H1 (cell line): Measurements from ENCODE around the gene CLDND1. TPM values are rescaled to one million over a fixed set of nuclear protein-coding genes. Genes with fewer than 3 reads are reported as not detected.

Experiments used
- CTCF ChIA-PET: fragments of 300-600 bp; sonication (Branson Sonifier 250); formaldehyde crosslinking; loops from one replicate; lab custom pipeline; 2021; ENCODE audit not compliant: partially characterized antibody; lab: Charles Lee
- POLR2A ChIA-PET: fragments of 300-600 bp; sonication (Branson Sonifier 250); formaldehyde crosslinking; loops from one replicate; lab custom pipeline; 2021; ENCODE audit warnings: inconsistent platforms; ENCODE audit not compliant: partially characterized antibody; lab: Charles Lee
- DNase-seq, 2 experiments: peaks; one replicate each; pipeline versions ENCODE4 v3.0.0 to v3.0.0-alpha.2; 2010 to 2022; ENCODE audit warnings: low spot score in 2 of 2, low read depth in 1 of 2, mixed read lengths in 1 of 2
- FAIRE-seq: peaks from 2 replicates; lab custom pipeline; 2011; peaks lifted over from hg19 to GRCh38; lab: Jason Lieb, UNC
- H2AFZ ChIP-seq: 2 replicates; pipeline ENCODE4 v1.8.1; 2012; ENCODE audit warnings: low read length, inconsistent platforms
- H2AK5ac ChIP-seq: 2 replicates; pipeline ENCODE4 v1.6.1; 2013; ENCODE audit warnings: low read depth, low read length
- H2BK120ac ChIP-seq: replicated peaks from 2 replicates; pipeline ENCODE3; 2013; ENCODE audit warnings: low read depth, low read length, inconsistent platforms
- H2BK12ac ChIP-seq: 2 replicates; pipeline ENCODE4 v1.6.1; 2013; ENCODE audit warnings: low read depth, low read length
- H2BK15ac ChIP-seq: 2 replicates; pipeline ENCODE4 v1.6.1; 2013; ENCODE audit warnings: low read length
- H2BK20ac ChIP-seq: 2 replicates; pipeline ENCODE4 v1.6.1; 2013; ENCODE audit warnings: low read length
- H2BK5ac ChIP-seq: 2 replicates; pipeline ENCODE4 v1.6.1; 2013; ENCODE audit warnings: low read depth, low read length
- H3K14ac ChIP-seq: 2 replicates; pipeline ENCODE4 v1.6.1; 2013; ENCODE audit warnings: inconsistent platforms; ENCODE audit not compliant: insufficient read length
- H3K18ac ChIP-seq: 2 replicates; pipeline ENCODE4 v1.6.1; 2013; ENCODE audit warnings: low read length; ENCODE audit errors: extremely low read depth
- H3K23ac ChIP-seq: 2 replicates; pipeline ENCODE4 v1.6.1; 2013; ENCODE audit warnings: inconsistent platforms; ENCODE audit not compliant: insufficient read length
- H3K23me2 ChIP-seq: 2 replicates; pipeline ENCODE4 v1.6.1; 2013; ENCODE audit warnings: low read depth, low read length
- H3K27ac ChIP-seq: 2 replicates; pipeline ENCODE4 v1.6.1; 2011; ENCODE audit warnings: low read depth, low read length, inconsistent platforms
- H3K27me3 ChIP-seq, 4 experiments: replicated peaks in 1 of 4; 1 replicate in 1 of 4; 2 replicates in 3 of 4; pipeline versions ENCODE4 v1.6.1 to v1.8.1; 2011 to 2013; ENCODE audit warnings: low read length in 3 of 4, mild to moderate bottlenecking in 3 of 4, inconsistent platforms in 2 of 4, mixed read lengths in 2 of 4, moderate library complexity in 1 of 4; ENCODE audit not compliant: control insufficient read depth in 3 of 4, insufficient read depth in 3 of 4; ENCODE audit errors: extremely low read depth in 1 of 4
- H3K36me3 ChIP-seq, 4 experiments: 2 replicates each; pipeline versions ENCODE4 v1.6.1 to v1.8.1; 2011 to 2013; ENCODE audit warnings: mild to moderate bottlenecking in 4 of 4, low read length in 3 of 4, moderate library complexity in 2 of 4, control low read depth in 1 of 4, inconsistent platforms in 1 of 4; ENCODE audit not compliant: insufficient read depth in 4 of 4, control insufficient read depth in 2 of 4
- H3K4ac ChIP-seq: replicated peaks from 2 replicates; pipeline ENCODE3; 2013; ENCODE audit warnings: low read length, low read depth, mixed read lengths, inconsistent platforms; ENCODE audit not compliant: insufficient read length
- H3K4me1 ChIP-seq, 4 experiments: replicated peaks in 1 of 4; 1 replicate in 1 of 4; 2 replicates in 3 of 4; pipeline versions ENCODE4 v1.6.1 to v1.8.1; 2011 to 2013; ENCODE audit warnings: low read length in 3 of 4, inconsistent platforms in 2 of 4, mixed read lengths in 1 of 4; ENCODE audit not compliant: insufficient read depth in 4 of 4, control insufficient read depth in 3 of 4
- H3K4me2 ChIP-seq, 2 experiments: 2 replicates each; pipeline versions ENCODE4 v1.6.1 to v1.8.1; 2011 to 2013; ENCODE audit warnings: low read depth in 2 of 2, low read length in 2 of 2, control low read depth in 1 of 2, inconsistent platforms in 1 of 2, mild to moderate bottlenecking in 1 of 2; ENCODE audit not compliant: insufficient read depth in 1 of 2
- H3K4me3 ChIP-seq, 4 experiments: fragments of 200-600, 300-600 bp in 1 of 4; sonication (generic), shearing (Covaris generic), sonication (Bioruptor Twin) in 1 of 4; 2 replicates each; pipeline versions ENCODE4 v1.5.1 to v1.8.1; 2011 to 2016; ENCODE audit warnings: low read length in 4 of 4, low read depth in 3 of 4, control low read depth in 2 of 4, inconsistent platforms in 2 of 4, mild to moderate bottlenecking in 2 of 4, mixed read lengths in 1 of 4, moderate library complexity in 1 of 4; ENCODE audit not compliant: insufficient read depth in 2 of 4; ENCODE audit errors: extremely low read depth in 1 of 4
- H3K56ac ChIP-seq: replicated peaks from 2 replicates; pipeline ENCODE3; 2013; ENCODE audit warnings: low read depth, mild to moderate bottlenecking, mixed read lengths, low read length, inconsistent platforms; ENCODE audit not compliant: insufficient read length
- H3K79me1 ChIP-seq: 2 replicates; pipeline ENCODE4 v1.6.1; 2013; ENCODE audit warnings: low read depth, low read length, control low read depth
- H3K79me2 ChIP-seq, 2 experiments: 2 replicates each; pipeline versions ENCODE4 v1.6.1 to v1.8.1; 2012 to 2013; ENCODE audit warnings: low read length in 2 of 2, mild to moderate bottlenecking in 2 of 2, inconsistent platforms in 1 of 2; ENCODE audit not compliant: insufficient read depth in 2 of 2, control insufficient read depth in 1 of 2
- H3K9ac ChIP-seq, 4 experiments: replicated peaks in 1 of 4; 1 replicate in 1 of 4; 2 replicates in 3 of 4; pipeline versions ENCODE4 v1.6.1 to v1.8.1; 2011 to 2013; ENCODE audit warnings: low read depth in 3 of 4, low read length in 3 of 4, control low read depth in 2 of 4, mild to moderate bottlenecking in 2 of 4, moderate library complexity in 2 of 4, inconsistent platforms in 1 of 4; ENCODE audit errors: extremely low read depth in 1 of 4
- H3K9me3 ChIP-seq, 2 experiments: 2 replicates each; pipeline versions ENCODE4 v1.6.1 to v1.8.1; 2012 to 2013; ENCODE audit warnings: mild to moderate bottlenecking in 2 of 2, moderate library complexity in 2 of 2, control low read depth in 1 of 2, inconsistent platforms in 1 of 2, low read depth in 1 of 2, low read length in 1 of 2, mixed read lengths in 1 of 2; ENCODE audit not compliant: insufficient read depth in 2 of 2
- H4K20me1 ChIP-seq, 2 experiments: replicated peaks in 1 of 2; 2 replicates each; pipeline versions ENCODE3 to v1.8.1; 2011 to 2013; ENCODE audit warnings: inconsistent platforms in 2 of 2, low read length in 2 of 2, mild to moderate bottlenecking in 1 of 2; ENCODE audit not compliant: insufficient read depth in 2 of 2, control insufficient read depth in 1 of 2
- H4K5ac ChIP-seq: 2 replicates; pipeline ENCODE4 v1.6.1; 2013; ENCODE audit warnings: low read length, low read depth, mixed read lengths, inconsistent platforms; ENCODE audit not compliant: insufficient read length
- H4K8ac ChIP-seq: 2 replicates; pipeline ENCODE4 v1.8.0; 2013; ENCODE audit warnings: mild to moderate bottlenecking, moderate library complexity, low read length, inconsistent platforms; ENCODE audit not compliant: insufficient read depth; ENCODE audit errors: extremely low read depth
- H4K91ac ChIP-seq: replicated peaks from 2 replicates; pipeline ENCODE3; 2013; ENCODE audit warnings: low read length, mixed read lengths, inconsistent platforms; ENCODE audit not compliant: insufficient read length
- BCL11A ChIP-seq, 2 experiments: IDR thresholded peaks; one replicate each; pipeline ENCODE4 v1.6.1; 2011; ENCODE audit warnings: low read depth in 2 of 2, low read length in 2 of 2, mild to moderate bottlenecking in 2 of 2
- CEBPB ChIP-seq: IDR thresholded peaks from 2 replicates; pipeline ENCODE4 v1.6.1; 2012; ENCODE audit warnings: low read depth, low read length
- E2F6 ChIP-seq: IDR thresholded peaks from 2 replicates; pipeline ENCODE4 v1.6.1; 2012; ENCODE audit warnings: inconsistent platforms
- EZH2 ChIP-seq: fragments of 200-600 bp; sonication (generic); IDR thresholded peaks from 2 replicates; pipeline ENCODE4 v1.7.1; 2012; ENCODE audit warnings: low read depth, mild to moderate bottlenecking, moderate library complexity, low read length, inconsistent platforms; ENCODE audit not compliant: severe bottlenecking
- GABPA ChIP-seq: IDR thresholded peaks from 2 replicates; pipeline ENCODE4 v1.6.1; 2011; ENCODE audit warnings: mild to moderate bottlenecking, low read length, moderate library complexity, borderline replicate concordance; ENCODE audit not compliant: insufficient read depth
- HDAC2 ChIP-seq, 2 experiments: fragments of 300-600 bp in 1 of 2; sonication (generic) in 1 of 2; IDR thresholded peaks; 2 replicates each; pipeline ENCODE4 v1.6.1; 2011 to 2012; ENCODE audit warnings: low read depth in 2 of 2, low read length in 2 of 2, mild to moderate bottlenecking in 2 of 2, moderate library complexity in 2 of 2, borderline replicate concordance in 1 of 2, inconsistent platforms in 1 of 2
- KDM1A ChIP-seq: fragments of 200-600, 300-600 bp; sonication (generic); IDR thresholded peaks from 2 replicates; pipeline ENCODE4 v1.7.1; 2016; ENCODE audit warnings: mild to moderate bottlenecking, low read length, borderline replicate concordance
- POLR2AphosphoS5 ChIP-seq: IDR thresholded peaks from 2 replicates; pipeline ENCODE4 v1.6.1; 2011; ENCODE audit warnings: low read depth, low read length
- RAD21 ChIP-seq, 2 experiments: IDR thresholded peaks in 1 of 2; conservative IDR thresholded peaks in 1 of 2; 2 replicates each; pipeline ENCODE4 v1.6.1; 2011; ENCODE audit warnings: low read depth in 2 of 2, low read length in 2 of 2, improper control_type of control experiment in 1 of 2, inconsistent platforms in 1 of 2, mild to moderate bottlenecking in 1 of 2, moderate library complexity in 1 of 2
- RFX5 ChIP-seq: IDR thresholded peaks from 2 replicates; pipeline ENCODE4 v1.6.1; 2011; ENCODE audit warnings: low read depth, low read length, improper control_type of control experiment, borderline replicate concordance
- SIX5 ChIP-seq: IDR thresholded peaks from 2 replicates; pipeline ENCODE4 v1.6.1; 2011; ENCODE audit warnings: mild to moderate bottlenecking, low read depth, low read length
- WGBS, 2 experiments: shearing (Covaris generic) in 1 of 2; methylation state at CpG; one replicate each; pipeline versions ENCODE4 v1.1.6 to v1.1.7; 2013 to 2015; ENCODE audit warnings: low lambda C conversion rate in 2 of 2, mixed read lengths in 2 of 2, inconsistent platforms in 1 of 2, low coverage in 1 of 2, missing lambda C conversion rate in 1 of 2; ENCODE audit not compliant: insufficient replicate concordance in 2 of 2, insufficient coverage in 1 of 2, insufficient read length in 1 of 2; ENCODE audit errors: extremely low coverage in 1 of 2, missing lambda C conversion rate in 1 of 2; 5-methylcytosine and 5-hydroxymethylcytosine counted together
- polyA plus RNA-seq, 7 experiments: library from polyadenylated mRNA; depleted of rRNA in 3 of 7; stranded (reverse) in 5 of 7; unstranded in 2 of 7; fragments of >200 nt in 5 of 7; fragments of 200-250 nt in 2 of 7; gene quantifications; 1 replicate in 5 of 7; 2 replicates in 1 of 7; 4 replicates in 1 of 7; pipeline versions ENCODE4 v1.2.1 to v1.2.3, GENCODE V29; 2011 to 2013; ENCODE audit warnings: missing spikeins in 2 of 7, mixed read lengths in 2 of 7
- total RNA-seq: library from RNA; stranded (reverse); fragmentation: NEBNext Ultra II Directional; extraction: Animal tissue kit (Norgen Biotek cat#: 25700); gene quantifications from 2 replicates; pipeline ENCODE4 v1.2.1, GENCODE V29; 2021

CLDND1 gene
- total and polyA plus RNA-seq, 2 of the 8 experiments (the other 6 are each of a cell fraction or from before 2014, with no cell fraction given): 68.2 to 152 TPM

- H3K14ac ChIP-seq: no peak overlapping the region
- no peak overlapping the region for H2AFZ ChIP-seq
- ChIA-PET CTCF (no interaction called here), POLR2A (no interaction called here)
- no peak overlapping the region for H3K9ac ChIP-seq
- FAIRE-seq (no peak), DNase-seq (no peak)
- no peak overlapping the region for H2BK15ac ChIP-seq
- H3K18ac ChIP-seq: no peak overlapping the region
- no peak overlapping the region for H3K4me2 ChIP-seq
- no peaks in the 10 kb centered on the region for H3K27me3 ChIP-seq
- no peak overlapping the region for H4K8ac ChIP-seq
- no peaks in the 10 kb centered on the region for H3K9me3 ChIP-seq
- no peaks in the 10 kb centered on the region for H3K36me3 ChIP-seq
- H2BK20ac ChIP-seq: no peak overlapping the region
- no peak overlapping the region for H2AK5ac ChIP-seq
- H4K5ac ChIP-seq: no peak overlapping the region
- no peaks in the 10 kb centered on the region for H3K4me1 ChIP-seq
- H3K23ac ChIP-seq: no peak overlapping the region
- no peak overlapping the region for H2BK12ac ChIP-seq
- H4K20me1 ChIP-seq: no peaks in the 10 kb centered on the region
- TF ChIP-seq EZH2: no peak
- no peak for TF ChIP-seq GABPA
- no peak for TF ChIP-seq SIX5
- no peak for TF ChIP-seq HDAC2 (IDR thresholded peaks at IDR 0.05; ENCODE audit: borderline replicate concordance in 1 of 2, low read depth in 2 of 2, low read length in 2 of 2)
- no peak for TF ChIP-seq RFX5
- no peak for TF ChIP-seq BCL11A (IDR thresholded peaks at IDR 0.05; ENCODE audit: low read depth in 2 of 2, low read length in 2 of 2)
- TF ChIP-seq CEBPB: no peak
- TF ChIP-seq E2F6: no peak
- TF ChIP-seq RAD21 (IDR thresholded peaks at IDR 0.05 in 1 of 2, conservative IDR thresholded peaks at IDR 0.05 in 1 of 2; ENCODE audit: low read depth in 2 of 2, low read length in 2 of 2): no peak
- TF ChIP-seq POLR2AphosphoS5: no peak
- TF ChIP-seq KDM1A: no peak
- H3K4me3 ChIP-seq: no peak overlapping the region
- no peak overlapping the region for H2BK5ac ChIP-seq
- no peaks in the 10 kb centered on the region for H3K23me2 ChIP-seq
- no peak overlapping the region for H3K27ac ChIP-seq
- H4K91ac ChIP-seq: no peak overlapping the region
- WGBS, 2 experiments: 79% methylated on average over 3 of the region's 3 CpGs; no CpG with 5 or more reads in 1 of the 2 experiments
- H2BK120ac ChIP-seq: no peak overlapping the region
- H3K4ac ChIP-seq: no peak overlapping the region
- H3K56ac ChIP-seq: no peak overlapping the region
- no peaks in the 10 kb centered on the region for H3K79me1 ChIP-seq
- no peaks in the 10 kb centered on the region for H3K79me2 ChIP-seq
Measured at GRCh38 chr3:98565237-98565643, 42.5 kb upstream of the CLDND1 start.
